ENCODE data around the gene RNF19B.

- no peak for TF ChIP-seq NR2C2 (IDR thresholded peaks at IDR 0.05; ENCODE audit: borderline replicate concordance, control insufficient read depth, insufficient read length, low read depth)
- TF ChIP-seq RAD21 (IDR thresholded peaks at IDR 0.05; ENCODE audit: insufficient read depth, low read depth, low read length) = no peak
- no peak for TF ChIP-seq POLR2A (IDR thresholded peaks at IDR 0.05; ENCODE audit: low read depth, low read length)
- TF ChIP-seq ATF3 (IDR thresholded peaks at IDR 0.05; ENCODE audit: borderline replicate concordance, extremely low read depth, low read depth, low read length) = no peak
- no peak for TF ChIP-seq CHD2 (IDR thresholded peaks at IDR 0.05; ENCODE audit: borderline replicate concordance, low read depth, low read length)
- no peak for TF ChIP-seq USF1 (IDR thresholded peaks at IDR 0.05; ENCODE audit: borderline replicate concordance, extremely low read length, insufficient read depth, low read depth, low read length)
These were observed 58.0 kb downstream of the RNF19B start for GRCh38 chr1:32906654-32907053.
